K562 (cell line): ENCODE data around the gene LCA5L. TPM values are rescaled to one million over a fixed set of nuclear protein-coding genes. Genes with fewer than 3 reads are reported as not detected.
A peak's percentile ranks its signal among the peaks of the same experiment; 100 is the strongest.

Experiments used
- ARHGAP35 ChIP-seq: fragments of 450-650 bp; IDR thresholded peaks from 2 replicates; pipeline ENCODE4 v1.6.1; 2018; ENCODE audit not compliant: partially characterized antibody
- CBX8 ChIP-seq: fragments of 200-600 bp; sonication (generic); IDR thresholded peaks from 2 replicates; pipeline ENCODE4 v1.6.1; 2012; ENCODE audit warnings: borderline replicate concordance, mixed run types, low read depth, mild to moderate bottlenecking, moderate library complexity, mixed read lengths, low read length, control low read depth, inconsistent platforms; ENCODE audit not compliant: poor library complexity, severe bottlenecking; ENCODE audit errors: extremely low read depth
- COPS2 ChIP-seq: fragments of 450-650 bp; conservative IDR thresholded peaks from 2 replicates; pipeline ENCODE4 v1.6.1; 2016; ENCODE audit warnings: mild to moderate bottlenecking, moderate library complexity
- CTBP1 ChIP-seq: fragments of 450-650 bp; IDR thresholded peaks from 2 replicates; pipeline ENCODE4 v1.6.1; 2016; ENCODE audit warnings: borderline replicate concordance
- KDM5B ChIP-seq: fragments of 200-600 bp; sonication (generic); IDR thresholded peaks from 2 replicates; pipeline ENCODE4 v1.6.1; 2012; ENCODE audit warnings: low read depth, mild to moderate bottlenecking, moderate library complexity, low read length, control low read depth, inconsistent platforms; ENCODE audit not compliant: insufficient replicate concordance
- MXI1 ChIP-seq: IDR thresholded peaks from 2 replicates; pipeline ENCODE4 v1.6.1; 2011; ENCODE audit warnings: low read depth, mild to moderate bottlenecking, improper control_type of control experiment, low read length
- RBM15 ChIP-seq: fragments of 200-400 bp; formaldehyde crosslinking; IDR thresholded peaks from 2 replicates; pipeline ENCODE4 v1.6.1; 2018; ENCODE audit warnings: mild to moderate bottlenecking, low read length, moderate library complexity; ENCODE audit not compliant: insufficient read depth
- RFX5 ChIP-seq: IDR thresholded peaks from 2 replicates; pipeline ENCODE4 v1.6.1; 2011; ENCODE audit warnings: low read depth, mild to moderate bottlenecking, improper control_type of control experiment, low read length
- RUNX1 ChIP-seq: sonication (generic); IDR thresholded peaks from 2 replicates; pipeline ENCODE4 v1.6.1; 2016; ENCODE audit warnings: antibody characterized with exemption, low read depth
- SRSF1 ChIP-seq: fragments of 200-400 bp; formaldehyde crosslinking; IDR thresholded peaks from 2 replicates; pipeline ENCODE4 v1.6.1; 2017; ENCODE audit warnings: mild to moderate bottlenecking, low read depth, low read length, moderate library complexity
- TGIF2 ChIP-seq: sonication (generic); formaldehyde crosslinking; IDR thresholded peaks from 2 replicates; pipeline ENCODE4 v1.8.1; 2022; ENCODE audit warnings: mild to moderate bottlenecking, missing genetic modification reagents, moderate library complexity
- ZFX ChIP-seq: sonication (generic); formaldehyde crosslinking; IDR thresholded peaks from 2 replicates; pipeline ENCODE4 v1.8.0; 2022; ENCODE audit warnings: mild to moderate bottlenecking, missing genetic modification reagents, moderate library complexity
- ZNF217 ChIP-seq: sonication (generic); formaldehyde crosslinking; IDR thresholded peaks from 2 replicates; pipeline ENCODE4 v1.8.0; 2022; ENCODE audit warnings: mild to moderate bottlenecking, missing genetic modification reagents
- ZNF232 ChIP-seq: sonication (generic); formaldehyde crosslinking; IDR thresholded peaks from 2 replicates; pipeline ENCODE4 v1.8.0; 2022; ENCODE audit warnings: mild to moderate bottlenecking, missing genetic modification reagents
- ZNF57 ChIP-seq: fragments of 450-650 bp; formaldehyde crosslinking; IDR thresholded peaks from 2 replicates; pipeline ENCODE4 v1.4.0; 2020; ENCODE audit warnings: mild to moderate bottlenecking, moderate library complexity
- ZNF77 ChIP-seq: fragments of 250-450 bp; sonication (Bioruptor Pico); IDR thresholded peaks from 2 replicates; pipeline ENCODE4 v1.5.0; 2020
- ZNF780A ChIP-seq: fragments of 250-450 bp; sonication (Bioruptor Pico); IDR thresholded peaks from 2 replicates; pipeline ENCODE4 v1.5.0; 2021; ENCODE audit warnings: mild to moderate bottlenecking
- polyA plus RNA-seq, 8 experiments: library from polyadenylated mRNA; depleted of rRNA in 4 of 8; stranded (reverse) in 5 of 8; unstranded in 3 of 8; fragments of >200 nt; fragmentation: Nextera tagmentation in 2 of 8; fragmentation: Illumina TruSeq in 1 of 8; extraction: Ambion mirVana in 2 of 8; extraction: Trizol in 1 of 8; gene quantifications; 2 replicates each; pipeline versions ENCODE4 v1.2.1 to v1.2.3, GENCODE V29; 2011 to 2014; ENCODE audit warnings: inconsistent platforms in 1 of 8, missing spikeins in 1 of 8
- total RNA-seq, 7 experiments: library from RNA; depleted of rRNA in 6 of 7; stranded (reverse); fragments of >200 nt in 6 of 7; fragmentation: Illumina TruSeq in 2 of 7; extraction: Trizol in 2 of 7; gene quantifications; 2 replicates each; pipeline versions ENCODE4 v1.2.1 to v1.2.3, GENCODE V29; 2011 to 2021; ENCODE audit warnings: low replicate concordance in 1 of 7
- TF ChIP-seq, protein P1 (sequence below): fragments of 250-450 bp; sonication (Bioruptor Pico); IDR thresholded peaks from 2 replicates; pipeline ENCODE4 v1.5.0; 2022; ENCODE audit warnings: mild to moderate bottlenecking

The LCA5L gene
- total and polyA plus RNA-seq, 9 of the 15 experiments (the other 6 are each of a cell fraction or from before 2014, with no cell fraction given): 1.8 to 4.9 (median 3.8) TPM

DNA sequence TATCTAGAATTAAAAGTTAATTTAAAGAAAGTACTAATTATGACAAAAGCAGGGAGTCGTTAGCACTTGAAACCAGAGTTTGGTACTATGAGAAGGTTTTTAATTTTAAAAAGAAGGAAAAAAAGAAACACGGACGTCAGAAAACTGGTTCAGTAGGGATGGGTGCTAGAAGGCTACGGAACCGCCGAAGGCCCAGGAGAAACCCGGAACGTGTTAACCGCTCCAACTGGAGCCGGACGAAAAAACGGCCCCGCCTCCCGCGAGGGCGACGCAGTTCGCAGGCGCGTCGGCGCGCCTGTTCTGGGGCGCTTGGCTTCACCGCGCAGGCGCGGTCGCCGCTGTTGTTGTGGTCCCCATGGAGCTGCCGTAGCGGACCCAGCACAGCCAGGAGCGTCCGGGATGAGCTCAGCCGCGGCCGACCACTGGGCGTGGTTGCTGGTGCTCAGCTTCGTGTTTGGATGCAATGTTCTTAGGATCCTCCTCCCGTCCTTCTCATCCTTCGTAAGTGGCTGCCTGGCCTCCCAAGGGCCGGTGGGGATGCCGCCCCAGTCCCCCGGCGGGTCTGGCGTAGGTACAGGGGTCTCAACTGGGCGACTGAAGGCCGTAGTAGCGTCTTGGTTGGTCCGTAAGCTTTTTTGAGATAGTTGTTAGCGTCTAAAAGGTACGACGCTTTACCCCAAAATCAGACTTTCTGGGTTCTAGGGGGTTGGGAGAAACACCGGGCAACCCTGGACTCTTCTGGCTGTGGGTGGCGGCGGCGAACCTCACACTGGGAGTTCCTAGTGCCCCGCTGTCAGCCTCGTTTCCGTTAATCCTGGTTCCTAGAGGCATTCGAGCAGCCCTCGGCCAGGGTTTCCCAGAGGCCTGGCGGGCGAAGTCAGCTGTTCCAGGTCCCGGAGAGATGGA is 65.3 kb downstream of the LCA5L start (continued):
- TF ChIP-seq KDM5B: peak; percentile 79
- TF ChIP-seq COPS2: no peak
- TF ChIP-seq RFX5: no peak
- TF ChIP-seq CTBP1: peak; percentile 99
- TF ChIP-seq ZNF57 (CRISPR knock-in tag): no peak
- TF ChIP-seq ZNF77 (CRISPR knock-in tag): no peak
- no peak for TF ChIP-seq ZNF217 (CRISPR knock-in tag)
- no peak for TF ChIP-seq ARHGAP35
- peak; percentile 76 for TF ChIP-seq ZFX (CRISPR knock-in tag)
- TF ChIP-seq TGIF2: no peak
- no peak for TF ChIP-seq RBM15
- no peak for TF ChIP-seq CBX8
- no peak for TF ChIP-seq ZNF232 (CRISPR knock-in tag)
- TF ChIP-seq SRSF1: no peak
- 0 out of 2 replicates have a peak, but pooled peaks have one; percentile 11 for TF ChIP-seq RUNX1
- no peak for TF ChIP-seq ZNF780A (CRISPR knock-in tag)
- TF ChIP-seq MXI1: peak; percentile 81
- TF ChIP-seq, protein P1, sequence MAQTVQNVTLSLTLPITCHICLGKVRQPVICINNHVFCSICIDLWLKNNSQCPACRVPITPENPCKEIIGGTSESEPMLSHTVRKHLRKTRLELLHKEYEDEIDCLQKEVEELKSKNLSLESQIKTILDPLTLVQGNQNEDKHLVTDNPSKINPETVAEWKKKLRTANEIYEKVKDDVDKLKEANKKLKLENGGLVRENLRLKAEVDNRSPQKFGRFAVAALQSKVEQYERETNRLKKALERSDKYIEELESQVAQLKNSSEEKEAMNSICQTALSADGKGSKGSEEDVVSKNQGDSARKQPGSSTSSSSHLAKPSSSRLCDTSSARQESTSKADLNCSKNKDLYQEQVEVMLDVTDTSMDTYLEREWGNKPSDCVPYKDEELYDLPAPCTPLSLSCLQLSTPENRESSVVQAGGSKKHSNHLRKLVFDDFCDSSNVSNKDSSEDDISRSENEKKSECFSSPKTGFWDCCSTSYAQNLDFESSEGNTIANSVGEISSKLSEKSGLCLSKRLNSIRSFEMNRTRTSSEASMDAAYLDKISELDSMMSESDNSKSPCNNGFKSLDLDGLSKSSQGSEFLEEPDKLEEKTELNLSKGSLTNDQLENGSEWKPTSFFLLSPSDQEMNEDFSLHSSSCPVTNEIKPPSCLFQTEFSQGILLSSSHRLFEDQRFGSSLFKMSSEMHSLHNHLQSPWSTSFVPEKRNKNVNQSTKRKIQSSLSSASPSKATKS: no peak
